K562 (cell line): ENCODE measurements around the gene ITGA1. TPM values are rescaled to one million over a fixed set of nuclear protein-coding genes. Genes with fewer than 3 reads are reported as not detected.

ENCODE experiments used
- CC2D1A ChIP-seq: fragments of 450-650 bp; IDR thresholded peaks from 2 replicates; pipeline ENCODE4 v1.6.1; 2017; ENCODE audit warnings: mild to moderate bottlenecking
- CREB1 ChIP-seq, 2 experiments: sonication (generic) in 1 of 2; formaldehyde crosslinking in 1 of 2; IDR thresholded peaks; 2 replicates each; pipeline versions ENCODE4 v1.6.1 to v1.8.0; 2012 to 2022; ENCODE audit warnings: inconsistent platforms in 1 of 2, mild to moderate bottlenecking in 1 of 2, missing genetic modification reagents in 1 of 2, moderate library complexity in 1 of 2
- CREM ChIP-seq: IDR thresholded peaks from 2 replicates; pipeline ENCODE4 v1.6.1; 2014; ENCODE audit warnings: antibody characterized with exemption, low read depth
- E2F6 ChIP-seq, 2 experiments: IDR thresholded peaks; 2 replicates each; pipeline ENCODE4 v1.6.1; 2011; ENCODE audit warnings: borderline replicate concordance in 1 of 2, control low read depth in 1 of 2, low read depth in 1 of 2, low read length in 1 of 2, mild to moderate bottlenecking in 1 of 2, mixed read lengths in 1 of 2, moderate library complexity in 1 of 2; ENCODE audit not compliant: insufficient read depth in 1 of 2, insufficient read length in 1 of 2, poor library complexity in 1 of 2, severe bottlenecking in 1 of 2; ENCODE audit errors: extremely low read depth in 1 of 2
- FOXA1 ChIP-seq: fragments of 450-650 bp; IDR thresholded peaks from 2 replicates; pipeline ENCODE4 v1.6.1; 2016; ENCODE audit warnings: mild to moderate bottlenecking, borderline replicate concordance
- KLF13 ChIP-seq: fragments of 450-650 bp; IDR thresholded peaks from 2 replicates; pipeline ENCODE4 v1.6.1; 2016; ENCODE audit warnings: missing genetic modification characterization, low read depth, mild to moderate bottlenecking, missing compliant biosample characterization, moderate library complexity, borderline replicate concordance
- KLF16 ChIP-seq: IDR thresholded peaks from 2 replicates; pipeline ENCODE4 v1.6.1; 2016; ENCODE audit warnings: antibody characterized with exemption
- NCOR1 ChIP-seq: fragments of 450-650 bp; IDR thresholded peaks from 2 replicates; pipeline ENCODE4 v1.6.1; 2016; ENCODE audit warnings: mild to moderate bottlenecking, moderate library complexity
- PHF8 ChIP-seq: fragments of 200-600 bp; sonication (generic); IDR thresholded peaks from 2 replicates; pipeline ENCODE4 v1.6.1; 2012; ENCODE audit warnings: mixed run types, mild to moderate bottlenecking, inconsistent platforms, low read length, moderate library complexity, borderline replicate concordance
- POLR2AphosphoS5 ChIP-seq: IDR thresholded peaks from 2 replicates; pipeline ENCODE4 v1.6.1; 2011; ENCODE audit warnings: mild to moderate bottlenecking, low read depth, low read length, moderate library complexity; ENCODE audit not compliant: control insufficient read depth, insufficient read depth
- POLR2G ChIP-seq: fragments of 200-400 bp; formaldehyde crosslinking; IDR thresholded peaks from 2 replicates; pipeline ENCODE4 v1.6.1; 2017; ENCODE audit warnings: low read depth, mild to moderate bottlenecking, antibody characterized with exemption, low read length, moderate library complexity
- PTBP1 ChIP-seq: fragments of 200-400 bp; formaldehyde crosslinking; IDR thresholded peaks from 2 replicates; pipeline ENCODE4 v1.6.1; 2017; ENCODE audit warnings: low read depth, low read length
- RB1 ChIP-seq: fragments of 450-650 bp; IDR thresholded peaks from 2 replicates; pipeline ENCODE4 v1.6.1; 2017; ENCODE audit warnings: low read depth, mild to moderate bottlenecking
- RBFOX2 ChIP-seq: fragments of 200-400 bp; formaldehyde crosslinking; IDR thresholded peaks from 2 replicates; pipeline ENCODE4 v1.6.1; 2017; ENCODE audit warnings: low read depth, mild to moderate bottlenecking, low read length, moderate library complexity
- SETDB1 ChIP-seq: IDR thresholded peaks from one replicate; pipeline ENCODE4 v1.6.1; 2012; ENCODE audit warnings: low read length, control low read depth, inconsistent platforms
- TEAD1 ChIP-seq, 2 experiments: fragments of 450-650 bp in 1 of 2; sonication (generic) in 1 of 2; formaldehyde crosslinking; IDR thresholded peaks; 2 replicates each; pipeline versions ENCODE4 v1.4.0 to v1.8.0; 2020 to 2022; ENCODE audit warnings: mild to moderate bottlenecking in 2 of 2, missing genetic modification reagents in 1 of 2
- ZC3H4 ChIP-seq: sonication (generic); formaldehyde crosslinking; IDR thresholded peaks from 2 replicates; pipeline ENCODE4 v1.9.0; 2021; ENCODE audit warnings: missing genetic modification reagents, borderline replicate concordance
- polyA plus RNA-seq, 8 experiments: library from polyadenylated mRNA; depleted of rRNA in 4 of 8; stranded (reverse) in 5 of 8; unstranded in 3 of 8; fragments of >200 nt; fragmentation: Nextera tagmentation in 2 of 8; fragmentation: Illumina TruSeq in 1 of 8; extraction: Ambion mirVana in 2 of 8; extraction: Trizol in 1 of 8; gene quantifications; 2 replicates each; pipeline versions ENCODE4 v1.2.1 to v1.2.3, GENCODE V29; 2011 to 2014; ENCODE audit warnings: inconsistent platforms in 1 of 8, missing spikeins in 1 of 8
- total RNA-seq, 7 experiments: library from RNA; depleted of rRNA in 6 of 7; stranded (reverse); fragments of >200 nt in 6 of 7; fragmentation: Illumina TruSeq in 2 of 7; extraction: Trizol in 2 of 7; gene quantifications; 2 replicates each; pipeline versions ENCODE4 v1.2.1 to v1.2.3, GENCODE V29; 2011 to 2021; ENCODE audit warnings: low replicate concordance in 1 of 7
- TF ChIP-seq, protein P1 (sequence below): sonication (generic); formaldehyde crosslinking; IDR thresholded peaks from 2 replicates; pipeline ENCODE4 v1.8.1; 2023; ENCODE audit warnings: mild to moderate bottlenecking, missing genetic modification reagents
- TF ChIP-seq, protein P2 (sequence below): fragments of 450-650 bp; IDR thresholded peaks from 2 replicates; pipeline ENCODE4 v1.6.1; 2016; ENCODE audit warnings: borderline replicate concordance
- TF ChIP-seq, protein P3 (sequence below), 2 experiments: fragments of 450-650 bp in 1 of 2; sonication (generic) in 1 of 2; formaldehyde crosslinking in 1 of 2; IDR thresholded peaks in 1 of 2; conservative IDR thresholded peaks in 1 of 2; 2 replicates each; pipeline versions ENCODE4 v1.6.1 to v1.8.1; 2016 to 2023; ENCODE audit warnings: mild to moderate bottlenecking in 2 of 2, moderate library complexity in 2 of 2, inconsistent platforms in 1 of 2, missing genetic modification reagents in 1 of 2
- TF ChIP-seq, protein P4 (sequence below): fragments of 250-450 bp; sonication (Bioruptor Pico); IDR thresholded peaks from 2 replicates; pipeline ENCODE4 v1.8.0; 2022; ENCODE audit warnings: inconsistent platforms

ITGA1 gene
- total and polyA plus RNA-seq, 9 of the 15 experiments (the other 6 are each of a cell fraction or from before 2014, with no cell fraction given), result 0.04 to 0.22 TPM; not detected in 7

GRCh38 chr5:52799983-52800393 lies 12.3 kb downstream of the ITGA1 start (continued):
- peak; percentile 82 for TF ChIP-seq POLR2G
- TF ChIP-seq, protein P1, sequence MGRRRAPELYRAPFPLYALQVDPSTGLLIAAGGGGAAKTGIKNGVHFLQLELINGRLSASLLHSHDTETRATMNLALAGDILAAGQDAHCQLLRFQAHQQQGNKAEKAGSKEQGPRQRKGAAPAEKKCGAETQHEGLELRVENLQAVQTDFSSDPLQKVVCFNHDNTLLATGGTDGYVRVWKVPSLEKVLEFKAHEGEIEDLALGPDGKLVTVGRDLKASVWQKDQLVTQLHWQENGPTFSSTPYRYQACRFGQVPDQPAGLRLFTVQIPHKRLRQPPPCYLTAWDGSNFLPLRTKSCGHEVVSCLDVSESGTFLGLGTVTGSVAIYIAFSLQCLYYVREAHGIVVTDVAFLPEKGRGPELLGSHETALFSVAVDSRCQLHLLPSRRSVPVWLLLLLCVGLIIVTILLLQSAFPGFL (CRISPR knock-in tag), result no peak
- no peak for TF ChIP-seq NCOR1
- TF ChIP-seq CREM, result peak; percentile 54; the same call in 1 of the 2 replicates
- TF ChIP-seq RBFOX2, result peak; percentile 83
- peak; percentile 75 to 86 for TF ChIP-seq E2F6 (IDR thresholded peaks at IDR 0.05; ENCODE audit: borderline replicate concordance in 1 of 2, extremely low read depth in 1 of 2, insufficient read depth in 1 of 2, insufficient read length in 1 of 2, low read depth in 1 of 2, low read length in 1 of 2, poor library complexity in 1 of 2, severe bottlenecking in 1 of 2)
- TF ChIP-seq CC2D1A, result no peak
- 0 out of 2 replicates have a peak, but pooled peaks have one; percentile 47 for TF ChIP-seq POLR2AphosphoS5
- TF ChIP-seq, protein P2, sequence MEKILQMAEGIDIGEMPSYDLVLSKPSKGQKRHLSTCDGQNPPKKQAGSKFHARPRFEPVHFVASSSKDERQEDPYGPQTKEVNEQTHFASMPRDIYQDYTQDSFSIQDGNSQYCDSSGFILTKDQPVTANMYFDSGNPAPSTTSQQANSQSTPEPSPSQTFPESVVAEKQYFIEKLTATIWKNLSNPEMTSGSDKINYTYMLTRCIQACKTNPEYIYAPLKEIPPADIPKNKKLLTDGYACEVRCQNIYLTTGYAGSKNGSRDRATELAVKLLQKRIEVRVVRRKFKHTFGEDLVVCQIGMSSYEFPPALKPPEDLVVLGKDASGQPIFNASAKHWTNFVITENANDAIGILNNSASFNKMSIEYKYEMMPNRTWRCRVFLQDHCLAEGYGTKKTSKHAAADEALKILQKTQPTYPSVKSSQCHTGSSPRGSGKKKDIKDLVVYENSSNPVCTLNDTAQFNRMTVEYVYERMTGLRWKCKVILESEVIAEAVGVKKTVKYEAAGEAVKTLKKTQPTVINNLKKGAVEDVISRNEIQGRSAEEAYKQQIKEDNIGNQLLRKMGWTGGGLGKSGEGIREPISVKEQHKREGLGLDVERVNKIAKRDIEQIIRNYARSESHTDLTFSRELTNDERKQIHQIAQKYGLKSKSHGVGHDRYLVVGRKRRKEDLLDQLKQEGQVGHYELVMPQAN, result peak; percentile 79; the same call in 1 of the 2 replicates
- TF ChIP-seq PTBP1, result no peak
- no peak for TF ChIP-seq SETDB1
- TF ChIP-seq TEAD1 (CRISPR knock-in tag; IDR thresholded peaks at IDR 0.05), result 0 out of 4 replicates have a peak, but pooled peaks of 1 of the 2 experiments have one; percentile 38
- TF ChIP-seq RB1, result peak; percentile 37; the same call in 1 of the 2 replicates
- TF ChIP-seq KLF16, result no peak
- no peak for TF ChIP-seq FOXA1
- no peak for TF ChIP-seq ZC3H4 (CRISPR knock-in tag)
- TF ChIP-seq CREB1 (IDR thresholded peaks at IDR 0.05), result no peak
- TF ChIP-seq CREB1 (CRISPR knock-in tag; IDR thresholded peaks at IDR 0.05), result no peak
- peak; percentile 80 for TF ChIP-seq PHF8
- TF ChIP-seq, protein P3, sequence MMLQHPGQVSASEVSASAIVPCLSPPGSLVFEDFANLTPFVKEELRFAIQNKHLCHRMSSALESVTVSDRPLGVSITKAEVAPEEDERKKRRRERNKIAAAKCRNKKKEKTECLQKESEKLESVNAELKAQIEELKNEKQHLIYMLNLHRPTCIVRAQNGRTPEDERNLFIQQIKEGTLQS (IDR thresholded peaks at IDR 0.05), result peak; percentile 56
- TF ChIP-seq, protein P3 (CRISPR knock-in tag; conservative IDR thresholded peaks at IDR 0.05), result no peak
- TF ChIP-seq, protein P4, sequence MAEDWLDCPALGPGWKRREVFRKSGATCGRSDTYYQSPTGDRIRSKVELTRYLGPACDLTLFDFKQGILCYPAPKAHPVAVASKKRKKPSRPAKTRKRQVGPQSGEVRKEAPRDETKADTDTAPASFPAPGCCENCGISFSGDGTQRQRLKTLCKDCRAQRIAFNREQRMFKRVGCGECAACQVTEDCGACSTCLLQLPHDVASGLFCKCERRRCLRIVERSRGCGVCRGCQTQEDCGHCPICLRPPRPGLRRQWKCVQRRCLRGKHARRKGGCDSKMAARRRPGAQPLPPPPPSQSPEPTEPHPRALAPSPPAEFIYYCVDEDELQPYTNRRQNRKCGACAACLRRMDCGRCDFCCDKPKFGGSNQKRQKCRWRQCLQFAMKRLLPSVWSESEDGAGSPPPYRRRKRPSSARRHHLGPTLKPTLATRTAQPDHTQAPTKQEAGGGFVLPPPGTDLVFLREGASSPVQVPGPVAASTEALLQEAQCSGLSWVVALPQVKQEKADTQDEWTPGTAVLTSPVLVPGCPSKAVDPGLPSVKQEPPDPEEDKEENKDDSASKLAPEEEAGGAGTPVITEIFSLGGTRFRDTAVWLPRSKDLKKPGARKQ (CRISPR knock-in tag), result no peak
- TF ChIP-seq KLF13 (tag), result peak; percentile 90; the same call in 1 of the 2 replicates
